HL-60/S4 (cell line): ENCODE results near the gene SH2D6.
"Not testable (repeated sequence)": the region's sequence is repeated elsewhere in the genome, so short reads cannot be mapped to it uniquely, and the experiment has no call there.

Source experiments
- in situ Hi-C: fragments of 300-500 bp; cut with MboI; formaldehyde crosslinking; loops from 2 replicates; pipeline ENCODE4 v1.14.3; 2022; ENCODE audit warnings: low sequenced_read_pairs

SH2D6 gene

DNA sequence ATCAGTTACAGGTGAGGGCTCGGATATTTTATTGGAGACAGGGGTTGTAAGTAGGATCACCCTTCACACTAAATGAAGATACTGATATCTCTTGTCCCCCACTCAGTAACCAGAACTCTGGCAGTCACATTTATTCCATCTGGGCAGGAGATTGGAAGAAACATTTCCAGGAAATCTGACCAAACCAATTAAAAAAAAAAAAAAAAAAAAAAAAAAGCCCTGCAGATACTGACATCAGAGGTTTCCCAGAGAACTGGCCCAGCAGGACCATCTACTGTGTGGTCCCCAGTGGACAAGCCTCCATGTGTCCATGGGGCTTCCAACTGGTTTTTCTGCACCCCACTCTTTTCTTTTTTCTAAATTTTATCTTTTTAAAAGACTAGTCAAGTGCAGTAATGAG is 41.3 kb downstream of the SH2D6 start:
- in situ Hi-C loops, result no loop called here

DNA sequence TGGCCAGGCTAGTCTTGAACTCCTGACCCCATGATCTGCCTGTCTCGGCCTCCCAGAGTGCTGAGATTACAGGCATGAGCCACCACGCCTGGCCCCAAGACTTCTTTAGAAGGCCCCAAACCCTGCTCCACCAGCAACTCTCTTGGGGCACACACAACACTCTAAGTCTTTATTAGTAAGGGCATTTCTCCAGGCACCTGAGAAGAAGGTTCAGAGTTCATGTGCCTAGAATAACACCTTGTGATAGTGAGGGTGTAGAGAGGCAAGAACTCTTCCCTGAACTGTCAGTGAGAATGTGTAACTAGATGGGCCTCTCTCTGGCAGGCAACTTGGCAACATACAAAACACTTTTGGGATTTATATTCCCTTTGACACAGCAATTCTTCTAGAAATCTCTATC is 43.8 kb downstream of the SH2D6 start:
- in situ Hi-C loops, result no loop called here

- in situ Hi-C loops, result no loop called here
Measured at GRCh38 chr2:85468096-85468703, 49.7 kb downstream of the SH2D6 start.

- in situ Hi-C loops, result no loop called here
Measured at GRCh38 chr2:85468704-85469349, 50.3 kb downstream of the SH2D6 start.

- in situ Hi-C loops, result no loop called here
Measured at GRCh38 chr2:85470850-85471800, 52.6 kb downstream of the SH2D6 start.

DNA sequence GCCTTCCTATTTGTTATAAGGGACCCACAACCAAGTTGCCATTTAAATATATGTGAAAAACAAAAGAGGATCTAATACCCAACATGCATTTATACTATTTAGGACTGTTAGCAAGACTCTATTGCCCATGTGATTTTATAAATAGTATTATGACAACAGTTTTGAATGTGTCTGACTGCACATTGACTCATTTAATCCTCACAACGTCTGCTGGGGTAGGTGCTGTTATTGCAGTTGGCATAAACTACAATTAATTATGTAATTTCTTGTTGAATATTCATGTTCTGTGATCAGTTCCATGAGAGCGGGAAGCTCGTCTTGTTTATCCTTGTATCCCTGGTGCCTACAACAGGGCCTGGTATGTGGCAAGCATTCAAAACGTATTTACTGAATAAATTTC is 53.7 kb downstream of the SH2D6 start:
- in situ Hi-C loops, result no loop called here

DNA sequence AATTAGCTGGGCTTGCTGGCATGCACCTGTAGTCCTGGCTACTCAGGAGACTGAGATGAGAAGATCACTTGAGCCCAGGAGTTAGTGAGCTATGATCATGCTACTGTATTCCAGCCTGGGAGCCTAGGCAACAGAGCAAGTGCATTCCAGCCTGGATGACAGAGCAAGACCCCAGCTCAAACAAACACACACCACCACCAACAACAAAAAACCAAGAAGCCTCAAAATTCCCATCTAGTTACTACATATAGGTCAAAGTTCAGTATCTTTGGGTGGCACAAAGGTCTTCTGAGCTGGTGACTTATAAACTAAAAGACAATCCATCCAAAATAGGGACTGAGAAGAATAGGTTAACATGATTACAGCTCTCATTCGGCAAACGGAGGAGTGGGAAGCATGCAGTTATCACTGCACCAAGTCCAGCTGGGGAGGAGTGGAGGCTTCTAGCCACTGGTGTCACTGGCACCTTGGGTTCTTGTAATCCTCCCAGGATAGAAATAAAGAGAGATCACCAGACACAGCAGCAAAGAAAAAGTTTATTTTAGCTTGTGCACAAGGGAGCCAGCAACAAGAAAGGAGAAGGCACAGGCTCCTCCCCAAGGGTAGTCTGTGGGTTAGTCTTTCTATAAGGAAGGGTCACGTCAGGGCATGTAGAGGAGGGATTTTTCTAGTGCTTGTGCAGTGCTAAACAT is 57.4 kb downstream of the SH2D6 start:
- in situ Hi-C loops, result no loop called here

DNA sequence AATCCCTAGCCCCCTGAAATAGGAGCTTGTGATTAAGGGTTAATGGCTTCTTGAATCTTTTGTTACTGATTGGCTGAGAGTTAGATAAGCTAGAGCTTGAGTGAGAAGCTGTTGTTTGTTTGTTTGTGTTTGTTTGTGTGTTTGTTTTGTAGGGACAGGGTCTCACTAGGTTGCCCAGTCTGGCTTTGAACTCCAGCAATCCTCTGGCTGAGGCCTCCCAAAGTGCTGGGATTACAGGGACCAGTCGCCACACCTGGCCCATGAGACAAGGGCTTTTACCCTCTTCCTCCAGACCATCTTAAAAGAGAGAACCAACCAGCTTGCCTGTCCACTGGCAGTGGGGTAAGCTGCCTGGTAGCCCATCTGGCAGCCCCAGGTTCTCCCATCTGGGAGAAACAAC is 58.1 kb downstream of the SH2D6 start:
- in situ Hi-C loops, result no loop called here

DNA sequence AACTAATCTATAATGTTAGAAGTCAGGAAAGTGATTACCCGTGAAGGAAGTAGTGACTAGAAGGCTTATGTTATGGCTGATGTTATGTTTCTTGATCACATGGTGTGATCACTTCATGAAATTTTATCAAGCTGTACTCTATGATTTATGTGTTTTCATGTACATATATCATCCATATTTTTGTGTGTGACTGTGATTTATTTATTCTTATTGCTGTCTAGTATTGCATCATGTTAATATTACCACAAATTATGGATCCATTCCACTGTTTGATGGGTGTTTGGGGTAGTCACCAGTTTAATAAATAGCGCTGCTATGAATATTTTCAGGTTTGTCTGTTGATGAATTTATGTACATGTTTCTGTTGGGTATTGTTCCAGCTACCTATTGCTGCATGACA is 59.4 kb downstream of the SH2D6 start:
- in situ Hi-C loops, result no loop called here

DNA sequence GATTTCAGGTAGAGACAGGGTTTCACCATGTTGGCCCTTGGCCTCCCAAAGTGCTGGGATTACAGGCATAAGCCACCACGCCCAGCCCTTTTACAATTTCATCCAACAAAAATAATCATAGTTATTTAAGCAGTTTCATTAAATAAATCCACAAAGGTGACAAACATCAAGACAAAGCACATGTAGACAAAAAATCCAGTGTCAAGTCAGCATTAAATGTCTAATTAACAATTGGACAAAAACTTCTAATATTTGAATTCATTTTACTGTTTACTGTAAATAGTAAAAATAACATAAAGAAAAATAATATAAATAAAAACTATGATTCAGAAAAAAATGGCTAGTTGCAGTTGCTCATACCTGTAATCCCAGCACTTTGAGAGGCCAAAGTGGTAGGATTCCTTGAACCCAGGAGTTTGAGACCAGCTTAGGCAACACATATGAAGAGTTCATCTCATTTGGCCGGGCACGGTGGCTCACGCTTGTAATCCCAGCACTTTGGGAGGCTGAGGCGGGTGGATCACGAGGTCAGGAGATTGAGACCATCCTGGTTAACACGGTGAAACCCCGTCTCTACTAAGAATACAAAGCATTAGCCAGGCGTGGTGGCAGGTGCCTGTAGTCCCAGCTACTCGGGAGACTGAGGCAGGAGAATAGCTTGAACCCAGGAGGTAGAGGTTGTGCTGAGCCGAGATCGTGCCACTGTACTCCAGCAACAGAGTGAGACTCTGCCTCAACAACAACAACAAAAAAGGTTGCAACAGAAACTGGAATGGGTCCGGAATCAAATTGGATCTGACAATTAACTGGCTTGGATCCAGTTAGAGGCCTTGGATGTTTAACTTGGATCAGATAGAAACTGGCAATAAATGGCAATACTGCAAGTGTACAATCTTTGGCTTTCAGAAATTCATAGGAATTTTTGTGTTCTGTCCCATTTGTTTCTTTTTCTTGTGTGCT is 63.6 kb downstream of the SH2D6 start:
- in situ Hi-C loops, result no loop called here

- in situ Hi-C loops, result not testable (repeated sequence)
Measured at GRCh38 chr2:85484615-85485014, 66.1 kb downstream of the SH2D6 start.

- in situ Hi-C loops, result no loop called here
Measured at GRCh38 chr2:85485815-85486214, 67.3 kb downstream of the SH2D6 start.
